Fibroblast of villous mesenchyme (primary cell): Measurements from ENCODE around the gene SERPINA7. TPM values are rescaled to one million over a fixed set of nuclear protein-coding genes. Genes with fewer than 3 reads are reported as not detected.
"Not testable (repeated sequence)": the region's sequence is repeated elsewhere in the genome, so short reads cannot be mapped to it uniquely, and the experiment has no call there.

Experiments
- DNase-seq: peaks from one replicate; pipeline ENCODE4 v3.0.0-alpha.2; 2010; ENCODE audit warnings: low read depth
- H3K4me3 ChIP-seq: 2 replicates; pipeline ENCODE4 v1.5.1; 2011; ENCODE audit warnings: low read depth, mild to moderate bottlenecking, low read length
- CTCF ChIP-seq: IDR thresholded peaks from 2 replicates; pipeline ENCODE4 v1.5.1; 2012; ENCODE audit warnings: low read depth, mild to moderate bottlenecking, low read length; ENCODE audit not compliant: insufficient read depth
- total RNA-seq: library from RNA; depleted of rRNA; stranded (reverse); fragments of >200 nt; gene quantifications from 2 replicates; pipeline ENCODE4 v1.2.3, GENCODE V29; 2012

SERPINA7 gene
- total RNA-seq, 1 donor, result not detected

GRCh38 chrX:106007815-106008214, 30.7 kb downstream of the SERPINA7 start:
- no peak overlapping the region for H3K4me3 ChIP-seq
- no peak for TF ChIP-seq CTCF
- no peak for DNase-seq

- TF ChIP-seq CTCF, result no peak
- DNase-seq, result no peak
- H3K4me3 ChIP-seq, result no peak overlapping the region
Observed at GRCh38 chrX:106005684-106006083, 32.8 kb downstream of the SERPINA7 start.

GRCh38 chrX:106000609-106001008, 37.9 kb downstream of the SERPINA7 start:
- not testable (repeated sequence) for H3K4me3 ChIP-seq, DNase-seq

GRCh38 chrX:106000203-106000602, 38.3 kb downstream of the SERPINA7 start:
- no peak for TF ChIP-seq CTCF
- H3K4me3 ChIP-seq, result no peak overlapping the region
- DNase-seq, result no peak

- no peak for DNase-seq
- no peak overlapping the region for H3K4me3 ChIP-seq
- TF ChIP-seq CTCF, result no peak
Observed at GRCh38 chrX:105999294-105999693, 39.2 kb downstream of the SERPINA7 start.

- not testable (repeated sequence) for H3K4me3 ChIP-seq, DNase-seq
Observed at GRCh38 chrX:105988487-105988886, 50.0 kb downstream of the SERPINA7 start.

Other genes with a start within 250 kb of the SERPINA7 start
- 0.32 and 4.7 TPM in 2 replicates for gene NRK, start 216.2 kb downstream of the SERPINA7 start, total RNA-seq
- gene PWWP3B, start 129.6 kb upstream of the SERPINA7 start, total RNA-seq, result 4.5 and 5.2 TPM in 2 replicates